GM18511 (cell line): ENCODE results near the gene DNHD1.
A peak's percentile ranks its signal among the peaks of the same experiment; 100 is the strongest.

Source experiments
- ATAC-seq: cut with Tn5 transposase; IDR thresholded peaks from one replicate; pipeline ENCODE4 v1.9.1; 2021; ENCODE audit warnings: mild to moderate bottlenecking, moderate library complexity; ENCODE audit not compliant: unreplicated experiment

Gene DNHD1, protein sequence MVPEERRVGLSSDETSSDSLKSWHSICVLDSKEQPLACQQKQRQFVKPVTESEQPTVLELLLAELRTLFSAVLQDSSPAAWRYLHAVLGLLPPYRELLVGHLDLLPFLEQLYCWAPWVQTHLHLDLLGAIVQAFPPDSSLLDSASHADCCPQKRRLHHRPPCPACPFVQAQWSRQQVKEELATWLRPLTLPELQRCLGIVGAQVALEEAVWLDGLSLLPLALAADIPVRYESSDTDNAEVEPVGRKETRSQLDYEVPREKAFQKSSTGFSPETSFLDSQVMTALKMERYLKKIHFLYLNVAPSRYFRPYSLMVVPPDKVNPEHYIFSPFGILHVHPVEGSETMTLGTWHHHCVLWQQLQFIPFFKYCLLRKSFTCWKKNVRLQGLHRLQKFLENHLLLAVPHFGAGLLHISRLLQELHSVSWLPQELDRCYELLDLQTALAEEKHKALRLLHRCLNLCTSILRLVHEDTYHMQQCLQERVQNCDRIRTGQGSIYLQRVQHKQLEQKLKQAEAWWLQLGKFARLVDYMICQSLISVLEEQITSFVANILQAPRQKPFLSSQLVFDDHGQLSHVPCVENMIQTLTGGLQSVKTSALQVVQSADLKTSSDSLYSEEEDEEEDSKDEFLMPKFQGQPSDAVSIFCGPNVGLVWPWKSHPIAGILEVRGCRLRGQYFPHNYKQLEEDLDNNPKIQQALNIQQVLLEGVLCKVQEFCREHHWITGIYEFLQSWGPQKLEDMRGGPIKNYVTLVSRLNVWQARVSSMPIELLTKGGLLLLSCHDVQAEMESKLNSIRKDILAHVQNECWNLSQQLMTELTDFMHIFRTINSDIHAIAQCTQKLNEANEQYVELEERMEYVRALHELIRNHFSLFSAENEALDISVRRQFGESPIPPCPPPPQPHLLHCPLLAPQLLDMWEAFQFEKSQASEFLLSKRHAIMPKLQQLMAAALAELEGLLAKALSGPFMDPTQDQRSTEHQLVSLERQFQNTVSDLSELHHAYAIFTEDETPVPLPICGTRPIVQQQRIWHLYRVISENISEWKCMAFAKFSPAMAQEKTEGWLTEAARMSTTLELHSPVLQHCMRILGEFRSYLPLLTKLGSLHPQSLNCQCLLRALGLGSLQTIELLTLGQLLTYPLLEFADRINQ (N-terminal part only)

GRCh38 chr11:6497069-6497839 is at the start of gene DNHD1:
DNHD1 (plus strand) TSS chr11:6497280; CDS start chr11:6498216, 936 bp downstream.
- ATAC-seq, result no peak

DNA sequence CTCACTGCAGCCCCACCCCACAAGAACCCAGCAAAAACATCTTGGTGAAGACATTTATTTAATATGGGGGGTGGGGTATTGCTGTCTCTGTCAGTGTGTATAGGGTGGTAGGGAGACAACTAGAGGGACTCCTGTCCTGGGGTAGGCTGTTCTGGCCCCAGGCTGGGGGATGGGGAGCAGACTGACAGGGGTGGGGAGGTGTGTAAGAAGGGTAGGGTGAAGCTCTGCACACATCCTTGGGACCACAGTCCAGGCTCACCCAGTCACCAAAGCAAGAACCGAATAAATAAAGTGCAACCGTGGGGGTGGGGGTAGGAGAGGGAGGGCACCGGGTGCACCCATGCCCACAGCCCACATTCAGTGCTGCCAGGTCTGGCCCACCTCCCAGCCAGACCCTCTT is 48.5 kb upstream of the DNHD1 start:
- no peak for ATAC-seq

DNA sequence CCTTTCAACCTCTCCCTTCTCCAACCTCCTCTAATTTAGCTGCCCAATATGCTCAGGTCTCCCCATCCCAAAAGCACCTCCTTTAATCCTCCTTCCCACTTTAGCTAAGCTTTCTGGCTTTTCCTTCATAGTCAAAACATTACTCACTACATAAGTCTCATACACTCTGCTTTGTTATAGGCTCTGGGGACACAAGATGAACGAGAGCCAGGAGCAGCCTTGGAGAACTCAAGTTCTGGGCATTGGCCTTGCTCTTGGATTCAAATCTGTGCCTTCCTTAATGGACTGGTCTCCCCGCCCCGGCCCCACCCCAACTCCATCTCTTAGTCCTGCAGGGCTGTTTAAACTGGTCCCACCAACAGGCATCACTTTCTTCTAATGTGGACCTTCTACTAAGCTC is 44.9 kb upstream of the DNHD1 start:
- ATAC-seq, result no peak

GRCh38 chr11:6453152-6453551 is 43.9 kb upstream of the DNHD1 start:
- no peak for ATAC-seq

DNA sequence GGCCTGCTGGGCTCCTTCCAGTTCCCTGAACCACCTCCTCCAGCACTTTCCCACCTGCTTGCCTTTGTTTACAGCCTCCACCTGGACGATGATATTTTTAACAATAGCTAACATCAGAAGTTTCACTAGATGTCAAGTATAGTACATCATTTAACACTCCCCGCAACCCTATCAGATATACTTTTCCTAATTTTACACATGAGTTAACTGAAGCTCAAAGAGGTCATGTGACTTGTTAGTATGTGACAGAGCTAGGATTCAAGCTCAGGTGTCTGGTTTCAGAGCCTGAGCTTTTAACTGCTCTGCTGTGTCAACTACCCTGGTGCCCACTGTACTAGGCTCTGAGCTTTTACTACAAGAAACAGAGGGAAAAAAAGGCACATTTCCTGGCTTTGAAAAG is 42.0 kb upstream of the DNHD1 start:
- ATAC-seq, result no peak

- no peak for ATAC-seq
Measured at GRCh38 chr11:6456361-6457073, 40.6 kb upstream of the DNHD1 start.

DNA sequence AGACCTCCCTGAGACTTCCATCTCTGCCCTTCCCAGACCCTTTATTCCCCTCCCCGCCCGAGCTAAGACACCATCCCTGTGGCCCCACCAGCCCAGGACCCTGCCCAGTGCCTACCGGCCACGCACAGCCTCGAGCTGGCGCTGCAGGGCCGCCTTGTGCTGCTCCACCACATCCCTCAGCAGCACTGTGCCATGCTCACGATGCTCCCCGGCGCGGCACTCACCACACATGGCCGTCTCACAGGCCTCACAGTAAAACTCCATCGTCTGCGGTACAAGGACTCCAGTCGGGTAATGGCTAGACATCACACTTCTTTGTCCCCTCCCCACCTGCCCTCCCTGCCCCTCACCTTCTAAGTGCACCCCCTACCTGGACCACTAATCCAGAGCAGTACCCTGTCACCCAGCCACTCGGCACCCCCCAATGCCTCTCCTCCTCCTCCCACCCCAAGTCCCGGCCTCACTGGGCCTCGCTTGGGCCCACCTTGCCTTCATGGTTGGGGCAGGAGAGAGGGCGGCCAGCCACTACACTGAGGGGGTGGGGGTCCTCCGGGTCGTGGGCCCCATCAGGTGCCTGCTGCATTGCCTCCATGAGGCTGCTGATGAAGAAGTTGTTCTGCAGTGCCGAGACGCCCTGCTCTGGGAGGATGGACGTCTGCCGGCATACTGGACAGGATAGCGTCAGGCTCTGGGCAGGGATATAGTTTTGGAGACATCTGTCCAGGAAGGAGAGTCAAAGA is 39.3 kb upstream of the DNHD1 start:
- ATAC-seq, result no peak

- no peak for ATAC-seq
Measured at GRCh38 chr11:6458352-6459098, 38.6 kb upstream of the DNHD1 start.

- no peak for ATAC-seq
Measured at GRCh38 chr11:6459099-6459450, 38.0 kb upstream of the DNHD1 start.

DNA sequence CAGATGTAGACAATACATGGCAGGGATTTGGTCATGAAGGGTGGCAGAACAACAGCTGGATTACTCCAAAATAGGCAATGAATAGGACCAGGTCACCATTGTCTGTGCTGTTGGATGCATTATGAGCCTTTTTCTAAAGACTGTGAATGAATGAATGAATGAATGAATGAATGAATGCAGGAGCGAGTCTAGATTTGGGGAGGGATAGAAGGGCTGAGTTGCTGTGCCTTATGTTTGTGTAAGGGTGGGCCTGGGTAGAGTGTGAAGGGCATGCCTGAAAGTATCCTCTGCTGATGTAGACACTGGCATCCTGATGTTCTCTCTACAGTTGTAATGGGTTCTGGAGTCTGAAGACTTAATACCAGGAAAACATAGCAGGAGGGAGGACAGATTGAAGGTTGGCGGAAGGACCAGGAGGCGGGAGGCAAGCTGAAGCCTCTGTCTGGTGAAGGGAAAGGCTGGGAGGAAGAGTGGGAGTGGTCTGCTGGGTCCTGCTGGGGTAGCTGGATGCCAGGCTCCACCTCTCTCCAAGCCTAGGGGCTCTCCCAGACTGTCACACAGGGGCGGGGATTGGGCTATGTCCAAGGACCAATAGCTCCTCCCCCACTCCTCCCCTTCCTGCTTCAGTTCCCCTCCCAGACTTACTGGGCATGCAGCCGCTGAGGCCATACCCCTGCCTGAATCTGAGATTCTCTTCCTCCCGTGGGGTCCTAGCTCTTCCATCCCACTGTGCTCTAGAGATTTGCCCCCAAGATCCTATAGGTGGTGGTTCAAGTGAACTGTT is 28.2 kb upstream of the DNHD1 start:
- ATAC-seq, result peak; percentile 42

DNA sequence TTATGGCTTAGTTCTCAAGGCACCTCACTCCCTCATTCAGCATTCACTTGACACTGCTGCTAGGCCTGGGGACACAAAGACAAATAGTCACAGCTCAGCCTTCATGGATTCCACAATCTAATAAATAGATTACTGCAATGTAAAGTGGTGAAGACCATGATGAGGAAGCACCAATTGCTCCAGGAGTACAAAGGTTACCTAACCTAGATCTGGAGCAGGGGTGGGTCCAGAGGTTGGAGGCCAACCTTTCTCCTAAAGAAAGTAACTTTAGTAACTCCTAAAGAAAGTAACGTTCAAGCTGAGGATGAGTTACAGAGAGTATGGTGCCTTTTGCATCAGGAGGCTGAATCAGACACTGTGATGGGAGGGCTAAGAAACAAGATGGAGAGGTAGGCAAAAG is 27.5 kb upstream of the DNHD1 start:
- no peak for ATAC-seq

DNA sequence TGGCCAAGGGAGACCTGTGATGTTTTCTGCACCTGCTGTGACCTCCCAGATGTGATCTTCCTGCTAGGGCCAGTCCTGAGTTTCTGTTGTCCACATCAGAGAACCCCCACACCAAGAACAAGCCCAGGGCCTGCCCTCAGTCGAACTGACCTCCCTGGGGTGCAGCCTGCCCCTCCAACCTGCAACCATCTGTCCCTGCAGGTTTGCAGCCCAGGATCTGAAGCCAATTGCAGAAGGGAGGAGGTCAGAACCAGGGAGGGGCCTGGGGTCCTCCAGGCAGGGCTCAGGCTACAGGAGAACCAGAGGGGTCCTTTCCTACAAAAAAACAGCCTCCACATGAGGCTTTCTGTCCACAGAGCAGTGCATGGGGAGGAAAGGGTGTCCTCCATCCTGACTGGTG is 24.1 kb upstream of the DNHD1 start:
- no peak for ATAC-seq

DNA sequence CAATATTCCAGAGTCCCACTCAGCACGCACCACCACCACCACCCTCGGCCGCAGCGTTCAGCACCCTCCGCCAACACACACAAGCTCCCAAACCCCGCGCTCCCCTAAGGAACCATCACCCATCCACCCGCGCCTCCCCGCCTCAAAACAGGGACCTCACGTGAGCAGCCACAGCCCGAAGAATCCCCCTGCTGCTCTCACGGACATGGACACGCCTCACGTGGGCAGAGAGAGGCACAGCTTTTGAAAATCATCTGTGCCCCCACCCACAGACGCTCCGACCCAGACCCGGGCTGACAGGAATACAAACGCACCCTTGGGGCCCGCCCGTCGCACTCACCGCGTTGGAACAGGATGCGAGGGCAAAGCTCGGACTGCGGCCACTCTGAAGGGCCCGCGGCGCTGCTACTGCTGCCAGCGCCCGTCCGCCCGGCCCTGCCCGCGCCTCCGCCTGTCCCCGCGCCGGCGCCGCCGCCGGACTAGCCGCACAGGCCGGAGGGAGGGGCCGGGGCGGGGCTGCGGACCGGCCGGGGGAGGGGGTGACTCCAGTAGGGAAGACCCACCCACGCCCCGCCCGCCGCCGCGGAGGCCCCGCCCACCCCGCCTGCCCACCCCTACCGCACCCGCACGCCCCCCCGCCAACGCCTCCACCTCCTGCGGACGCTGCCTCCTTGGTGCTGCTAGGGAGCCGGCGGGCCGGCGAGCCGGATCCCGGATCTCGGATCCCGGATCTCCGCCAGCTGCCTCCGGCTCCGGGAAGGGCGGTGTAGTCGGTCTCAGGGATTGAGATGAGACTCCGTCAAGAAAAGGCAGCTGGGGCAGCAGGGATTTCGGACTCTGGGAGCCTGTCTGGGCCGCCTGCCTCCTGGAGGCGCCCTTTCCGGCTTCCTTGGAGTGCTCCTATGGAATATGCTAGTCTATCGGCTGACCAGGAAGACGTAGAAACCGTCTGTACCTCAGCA is 23.3 kb upstream of the DNHD1 start, which contains the start of gene TRIM3:
TRIM3 (minus strand) TSS at position 491 of the 962 bp plus-strand sequence. CDS start 8,246 bp downstream, outside the sequence.
- peak; percentile 75 for ATAC-seq

DNA sequence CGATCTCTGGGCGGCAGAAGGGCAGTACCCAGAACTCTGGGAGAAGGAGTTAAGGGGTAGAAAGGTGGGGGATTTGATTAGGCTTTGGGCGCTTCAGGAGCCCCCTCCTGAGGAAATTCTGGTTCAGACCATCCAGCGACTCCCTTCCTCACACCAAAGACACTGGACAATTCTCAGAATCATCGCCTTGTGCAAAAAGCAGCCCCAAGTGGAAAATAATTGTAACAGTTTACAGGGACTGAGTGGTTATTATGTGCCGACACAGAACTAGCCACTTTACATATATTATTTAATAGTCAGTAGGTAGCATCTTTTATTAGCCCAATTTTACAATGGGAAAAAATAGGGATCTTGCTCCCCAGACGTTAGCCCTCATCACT is 22.7 kb upstream of the DNHD1 start:
- no peak for ATAC-seq

- no peak for ATAC-seq
Measured at GRCh38 chr11:6474806-6475500, 22.1 kb upstream of the DNHD1 start.

DNA sequence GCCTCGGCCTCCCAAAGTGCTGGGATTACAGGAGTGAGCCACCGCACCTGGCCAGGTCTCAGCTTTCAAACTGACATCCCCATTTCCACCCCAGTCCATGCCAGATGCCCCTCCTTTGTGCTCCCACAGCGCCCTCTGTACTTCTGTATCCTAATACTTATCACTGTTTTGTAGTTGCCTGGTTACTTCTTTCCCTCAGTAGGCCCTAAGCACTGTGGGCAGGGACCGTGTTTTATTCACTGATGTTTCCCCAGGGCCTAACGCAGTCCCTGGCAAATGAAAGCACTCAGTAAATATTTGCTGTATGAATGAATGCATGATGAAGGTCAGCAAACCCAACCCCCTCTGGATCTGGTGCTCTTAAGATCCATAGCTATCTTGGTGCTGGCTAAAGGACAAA is 21.1 kb upstream of the DNHD1 start:
- no peak for ATAC-seq
